ELR (cell line): ENCODE measurements around the gene FKBP15.

Experiments used
- DNase-seq: peaks from one replicate; pipeline ENCODE4 v3.0.0-alpha.2; 2015; ENCODE audit warnings: low read depth

FKBP15 gene

GRCh38 chr9:113183956-113184488 is 37.1 kb downstream of the FKBP15 start:
- no peak for DNase-seq

- DNase-seq = no peak
Measured at GRCh38 chr9:113181165-113181564, 39.9 kb downstream of the FKBP15 start.

GRCh38 chr9:113179839-113180238 is 41.2 kb downstream of the FKBP15 start:
- DNase-seq = no peak

GRCh38 chr9:113178087-113178486 is 43.0 kb downstream of the FKBP15 start:
- DNase-seq = peak; percentile 26

- DNase-seq = no peak
Measured at GRCh38 chr9:113177251-113177650, 43.8 kb downstream of the FKBP15 start.

GRCh38 chr9:113176803-113177202 is 44.3 kb downstream of the FKBP15 start:
- DNase-seq = no peak

- no peak for DNase-seq
Measured at GRCh38 chr9:113173341-113173740, 47.7 kb downstream of the FKBP15 start.

GRCh38 chr9:113168809-113169208 is 52.3 kb downstream of the FKBP15 start:
- no peak for DNase-seq

GRCh38 chr9:113166039-113166438 is 55.0 kb downstream of the FKBP15 start:
- no peak for DNase-seq

- no peak for DNase-seq
Measured at GRCh38 chr9:113164536-113165300, 56.4 kb downstream of the FKBP15 start.

- no peak for DNase-seq
Measured at GRCh38 chr9:113163001-113163400, 58.1 kb downstream of the FKBP15 start.

- DNase-seq = no peak
Measured at GRCh38 chr9:113160571-113160970, 60.5 kb downstream of the FKBP15 start.

- DNase-seq = no peak
Measured at GRCh38 chr9:113158446-113158845, 62.6 kb downstream of the FKBP15 start.

- DNase-seq = no peak
Measured at GRCh38 chr9:113156880-113157279, 64.2 kb downstream of the FKBP15 start.

GRCh38 chr9:113155911-113156588 is 65.0 kb downstream of the FKBP15 start:
- DNase-seq = no peak

- no peak for DNase-seq
Measured at GRCh38 chr9:113154946-113155345, 66.1 kb downstream of the FKBP15 start.

GRCh38 chr9:113154471-113154870 is 66.6 kb downstream of the FKBP15 start:
- DNase-seq = peak; percentile 86

GRCh38 chr9:113153599-113153998 is 67.5 kb downstream of the FKBP15 start:
- no peak for DNase-seq

- DNase-seq = peak; percentile 41
Measured at GRCh38 chr9:113152699-113153098, 68.4 kb downstream of the FKBP15 start.

GRCh38 chr9:113151696-113152630 is 69.1 kb downstream of the FKBP15 start:
- DNase-seq = no peak

- DNase-seq = peak; percentile 90
Measured at GRCh38 chr9:113150670-113151611, 70.1 kb downstream of the FKBP15 start, which contains the start of gene SLC31A2. TSS of gene SLC31A2 (plus strand) at chr9:113151007. CDS start at chr9:113151075, 68 bp downstream.
